Measurements from ENCODE around the gene PTH1R. TPM values are rescaled to one million over a fixed set of nuclear protein-coding genes. Genes with fewer than 3 reads are reported as not detected.
"Not testable (repeated sequence)": the region's sequence is repeated elsewhere in the genome, so short reads cannot be mapped to it uniquely, and the experiment has no call there.

The PTH1R gene
- total RNA-seq, 1 experiment from 2014 or later = 0.32 TPM

- DNase-seq (ENCODE audit: low read depth, low spot score) (no peak), ATAC-seq (no peak)
- Histone ChIP-seq H3K27me3 (ENCODE audit: insufficient read depth, low read length) (no peaks in the 10 kb centered on the region), H2AFZ (ENCODE audit: low read depth, low read length, poor library complexity, severe bottlenecking) (no peak overlapping the region), H3K27ac (ENCODE audit: low read depth, low read length) (no peak overlapping the region), H3K4me1 (ENCODE audit: control insufficient read depth in 1 of 2, insufficient read depth in 2 of 2, low read length in 2 of 2) (peaks cover 3 to 17% of the 10 kb centered on the region in 2 experiments; a peak in 3 of 4 replicates), H3K79me2 (ENCODE audit: insufficient read depth, low read length) (no peaks in the 10 kb centered on the region), H4K20me1 (ENCODE audit: insufficient read depth) (no peaks in the 10 kb centered on the region), H3K4me2 (ENCODE audit: low read length) (no peak overlapping the region), H3K9me2 (ENCODE audit: insufficient read depth) (no peaks in the 10 kb centered on the region), H3K9me3 (ENCODE audit: control insufficient read depth in 1 of 2, insufficient read depth in 1 of 2, low read depth in 1 of 2, low read length in 2 of 2) (no peaks in the 10 kb centered on the region), H3K9ac (ENCODE audit: low read length) (no peak overlapping the region), H3K4me3 (replicated peaks in 1 of 2; ENCODE audit: low read depth in 1 of 2, low read length in 2 of 2) (no peak overlapping the region), H3K36me3 (ENCODE audit: control insufficient read depth in 1 of 2, insufficient read depth in 2 of 2, low read length in 2 of 2) (no peaks in the 10 kb centered on the region)
- no peak for TF ChIP-seq YY1 (IDR thresholded peaks at IDR 0.05; ENCODE audit: extremely low read depth, insufficient replicate concordance, low read depth, low read length)
- TF ChIP-seq FOSL1 (IDR thresholded peaks at IDR 0.05; ENCODE audit: low read depth) = no peak
- TF ChIP-seq CBX3 (IDR thresholded peaks at IDR 0.05; ENCODE audit: low read depth) = no peak
- TF ChIP-seq SIN3A (IDR thresholded peaks at IDR 0.05; ENCODE audit: low read depth) = no peak
- TF ChIP-seq ZNF274 (IDR thresholded peaks at IDR 0.05; ENCODE audit: low read depth, low read length) = no peak
- TF ChIP-seq ZFX (IDR thresholded peaks at IDR 0.05) = no peak
- TF ChIP-seq POLR2A (IDR thresholded peaks at IDR 0.05; ENCODE audit: borderline replicate concordance, extremely low read depth, insufficient read depth, insufficient read length) = no peak
- no peak for TF ChIP-seq RAD21 (IDR thresholded peaks at IDR 0.05; ENCODE audit: low read depth)
- no peak for TF ChIP-seq EGR1 (IDR thresholded peaks at IDR 0.05; ENCODE audit: low read depth)
- TF ChIP-seq REST (IDR thresholded peaks at IDR 0.05; ENCODE audit: low read depth) = no peak
- TF ChIP-seq CTCF (IDR thresholded peaks at IDR 0.05 in 2 of 3, conservative IDR thresholded peaks at IDR 0.05 in 1 of 3; ENCODE audit: borderline replicate concordance in 1 of 3, insufficient read depth in 1 of 3, low read depth in 2 of 3, low read length in 2 of 3) = no peak
- no peak for TF ChIP-seq POLR2AphosphoS5 (IDR thresholded peaks at IDR 0.05; ENCODE audit: low read depth, low read length)
- no peak for TF ChIP-seq MAX (IDR thresholded peaks at IDR 0.05)
- TF ChIP-seq EZH2phosphoT487 (IDR thresholded peaks at IDR 0.05; ENCODE audit: borderline replicate concordance) = no peak
- TF ChIP-seq SRF (IDR thresholded peaks at IDR 0.05; ENCODE audit: low read depth) = no peak
- no peak for TF ChIP-seq JUND (IDR thresholded peaks at IDR 0.05)
- POLR2A ChIA-PET = no interaction called here
- CTCF ChIA-PET = interaction anchor here (0.6 to 1.8 kb wide), 15 partner anchors 9 to 532 kb away, joined by 3 to 11 read pairs (median 5); no protein-coding TSS in a partner anchor
- intact Hi-C loops (cut with micrococcal nuclease) = no loop called here
- BruUV-seq (replicated peaks) = no TSS peak
- RAD21 ChIA-PET (ENCODE audit: low non-redundant PET in 1 of 2, low total read pairs in 2 of 2, uncharacterized antibody in 2 of 2, unreplicated experiment in 2 of 2) = interaction anchor here (0.6 to 1.0 kb wide), 2 partner anchors 204 to 421 kb away, joined by 3 read pairs; no protein-coding TSS in a partner anchor
These were observed 32.7 kb downstream of the PTH1R start for GRCh38 chr3:46910166-46910760.

GRCh38 chr3:46910914-46911313 is 33.4 kb downstream of the PTH1R start:
- ATAC-seq; intact Hi-C loops (cut with micrococcal nuclease); H3K9me2 ChIP-seq (ENCODE audit: insufficient read depth); RAD21 ChIA-PET (ENCODE audit: low non-redundant PET in 1 of 2, low total read pairs in 2 of 2, uncharacterized antibody in 2 of 2, unreplicated experiment in 2 of 2); POLR2A ChIA-PET; H2AFZ ChIP-seq (ENCODE audit: low read depth, low read length, poor library complexity, severe bottlenecking); DNase-seq (ENCODE audit: low read depth, low spot score); BruUV-seq (replicated peaks); H3K9me3 ChIP-seq (ENCODE audit: control insufficient read depth in 1 of 2, insufficient read depth in 1 of 2, low read depth in 1 of 2, low read length in 2 of 2); H3K9ac ChIP-seq (ENCODE audit: low read length); H3K79me2 ChIP-seq (ENCODE audit: insufficient read depth, low read length); H3K36me3 ChIP-seq (ENCODE audit: control insufficient read depth in 1 of 2, insufficient read depth in 2 of 2, low read length in 2 of 2); H3K4me3 ChIP-seq (replicated peaks in 1 of 2; ENCODE audit: low read depth in 1 of 2, low read length in 2 of 2); H3K27me3 ChIP-seq (ENCODE audit: insufficient read depth, low read length); H3K27ac ChIP-seq (ENCODE audit: low read depth, low read length); H4K20me1 ChIP-seq (ENCODE audit: insufficient read depth); H3K4me2 ChIP-seq (ENCODE audit: low read length); CTCF ChIA-PET: not testable (repeated sequence)
- peaks cover 3 to 17% of the 10 kb centered on the region in 2 experiments; a peak in 3 of 4 replicates for H3K4me1 ChIP-seq (ENCODE audit: control insufficient read depth in 1 of 2, insufficient read depth in 2 of 2, low read length in 2 of 2)

Measured in HCT116 (cell line).